Activated effector memory CD4-positive, alpha-beta T cell treated with Interleukin-2 at 50 U/mL for 16 hours (primary cell): Measurements from ENCODE around the gene TP53RK.

Experiments
- DNase-seq: peaks from one replicate; pipeline ENCODE4 v3.0.0-alpha.2; 2020

TP53RK gene

DNA sequence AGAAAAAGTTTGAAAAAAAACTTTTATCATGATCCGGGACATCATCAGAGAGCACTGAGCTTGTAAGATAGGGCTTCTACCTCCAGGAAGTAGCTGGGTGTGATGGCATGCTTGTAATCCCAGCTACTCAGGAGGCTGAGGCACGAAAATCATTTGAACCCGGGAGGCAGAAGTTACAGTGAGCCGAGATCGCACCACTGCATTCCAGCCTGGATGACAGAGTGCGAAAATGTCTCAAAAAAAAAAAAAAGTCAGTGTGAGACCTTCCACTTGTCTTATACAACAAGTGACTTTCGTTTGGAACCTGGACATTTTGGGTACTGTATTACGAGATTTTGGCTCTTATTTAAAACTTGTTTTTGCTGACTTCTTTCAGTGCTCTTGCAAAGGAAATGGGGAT is 32.1 kb downstream of the TP53RK start:
- DNase-seq, result no peak

- DNase-seq, result no peak
Observed at GRCh38 chr20:46652699-46653098, 36.5 kb downstream of the TP53RK start.

GRCh38 chr20:46651091-46651962 is 37.9 kb downstream of the TP53RK start, which contains the start of gene SLC13A3:
TSS of gene SLC13A3 (minus strand) at chr20:46651459. CDS start at chr20:46651421, 38 bp downstream.
- no peak for DNase-seq

DNA sequence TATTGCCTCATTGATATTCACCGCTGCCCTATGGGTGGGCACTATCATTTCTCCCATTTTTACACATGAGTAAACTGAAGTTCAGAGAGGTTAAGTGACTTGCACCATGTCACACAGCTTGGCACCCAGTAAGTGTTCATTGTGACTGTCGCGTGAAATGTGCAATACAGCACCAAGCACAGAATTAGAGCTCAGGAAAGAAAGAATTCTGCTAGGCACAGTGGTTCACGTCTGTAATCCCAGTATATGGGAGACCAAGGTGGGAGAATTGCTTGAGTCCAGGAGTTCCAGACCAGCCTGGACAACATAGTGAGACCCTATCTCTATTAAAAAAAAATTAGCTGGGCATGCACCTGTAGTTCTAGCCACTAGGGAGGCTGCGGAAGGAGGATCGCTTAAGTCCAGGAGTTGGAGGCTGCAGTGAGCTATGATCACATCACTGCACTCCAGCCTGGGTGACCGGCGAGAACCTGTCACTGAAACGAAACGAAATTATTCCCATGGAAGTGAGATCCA is 38.6 kb downstream of the TP53RK start:
- no peak for DNase-seq

DNA sequence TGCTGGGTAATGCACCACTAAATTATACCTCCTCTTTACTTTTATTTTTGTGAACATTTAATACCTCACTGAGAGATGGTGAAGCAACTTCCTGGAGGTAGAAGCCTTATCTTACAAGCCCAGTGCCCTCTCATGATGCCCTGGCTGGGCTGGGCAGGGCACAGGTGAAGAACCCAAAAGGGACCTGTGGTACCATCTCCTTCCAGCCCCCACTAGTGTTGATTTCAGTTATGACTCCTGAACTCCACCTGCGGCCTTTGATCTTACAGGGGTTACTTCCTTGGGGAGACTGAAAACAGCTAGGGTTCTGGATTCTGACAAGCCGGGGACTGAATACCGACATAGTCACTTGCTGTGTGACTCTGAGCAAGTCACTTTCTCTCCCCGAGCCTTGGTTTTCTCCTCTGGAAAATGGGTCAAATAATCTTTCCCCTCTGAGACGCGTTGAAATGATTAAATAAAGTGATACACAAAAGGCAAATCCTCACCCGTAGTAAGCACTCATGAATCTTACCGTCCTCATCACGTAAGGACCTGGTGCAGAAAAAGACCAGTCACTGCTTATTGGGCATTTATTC is 39.2 kb downstream of the TP53RK start:
- DNase-seq, result no peak

GRCh38 chr20:46649650-46649949 is 39.6 kb downstream of the TP53RK start:
- DNase-seq, result no peak

DNA sequence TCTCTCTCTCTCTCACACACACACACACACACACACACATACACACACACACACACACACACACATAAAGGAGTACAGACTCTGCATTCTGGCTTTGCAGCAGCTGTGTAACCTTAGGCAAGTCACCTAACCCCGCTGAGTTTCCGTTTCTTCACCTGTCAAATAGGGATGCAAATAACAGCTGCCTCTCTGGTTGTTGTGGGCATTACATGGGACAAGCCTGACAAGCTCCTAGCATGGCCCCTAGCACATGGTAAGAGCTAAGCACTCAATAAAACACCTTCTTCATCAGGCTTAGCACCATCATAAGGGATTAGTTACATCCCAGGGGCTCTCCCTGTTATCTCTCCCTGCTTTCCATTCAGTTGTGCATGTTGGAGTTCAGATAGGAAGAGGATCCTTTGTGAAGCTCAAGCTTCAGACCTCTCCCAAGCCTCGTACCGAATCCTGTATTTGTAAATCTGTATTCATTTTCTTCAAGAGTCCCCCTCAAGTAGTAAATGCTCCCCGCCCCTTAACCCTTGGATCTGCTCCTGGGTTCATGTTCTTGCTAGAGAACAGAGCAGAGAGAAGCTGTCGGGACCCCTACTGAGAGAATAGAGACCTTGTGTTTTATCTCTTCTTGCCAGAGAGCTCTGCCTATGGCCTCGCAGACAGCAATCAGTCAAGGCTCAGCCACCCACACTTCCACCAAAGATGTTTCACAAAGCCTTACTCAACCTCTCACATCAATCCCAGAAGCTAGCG is 40.2 kb downstream of the TP53RK start:
- DNase-seq, result no peak

- no peak for DNase-seq
Observed at GRCh38 chr20:46647469-46647868, 41.8 kb downstream of the TP53RK start.

GRCh38 chr20:46646659-46647380 is 42.4 kb downstream of the TP53RK start:
- DNase-seq, result no peak

GRCh38 chr20:46646122-46646521 is 43.1 kb downstream of the TP53RK start:
- no peak for DNase-seq

DNA sequence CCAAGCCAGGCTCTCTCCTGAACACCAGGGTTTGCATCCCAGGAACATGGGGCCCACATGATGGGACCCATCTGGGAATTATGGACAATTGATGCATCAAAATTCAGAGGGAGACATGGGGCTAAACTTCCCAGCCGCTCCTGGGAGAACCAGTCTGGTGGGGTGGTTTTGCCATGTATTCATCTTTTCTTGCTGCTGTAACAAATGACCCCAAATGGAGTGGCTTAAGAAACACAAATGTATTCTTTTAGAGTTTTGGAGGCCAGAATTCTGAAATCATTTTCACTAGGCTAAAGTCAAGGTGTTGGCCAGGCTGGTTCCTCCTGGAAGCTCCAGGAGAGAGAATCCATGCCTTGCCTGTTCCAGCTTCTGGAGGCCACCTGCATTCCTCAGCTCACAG is 44.5 kb downstream of the TP53RK start:
- no peak for DNase-seq

- DNase-seq, result no peak
Observed at GRCh38 chr20:46644160-46644559, 45.1 kb downstream of the TP53RK start.

DNA sequence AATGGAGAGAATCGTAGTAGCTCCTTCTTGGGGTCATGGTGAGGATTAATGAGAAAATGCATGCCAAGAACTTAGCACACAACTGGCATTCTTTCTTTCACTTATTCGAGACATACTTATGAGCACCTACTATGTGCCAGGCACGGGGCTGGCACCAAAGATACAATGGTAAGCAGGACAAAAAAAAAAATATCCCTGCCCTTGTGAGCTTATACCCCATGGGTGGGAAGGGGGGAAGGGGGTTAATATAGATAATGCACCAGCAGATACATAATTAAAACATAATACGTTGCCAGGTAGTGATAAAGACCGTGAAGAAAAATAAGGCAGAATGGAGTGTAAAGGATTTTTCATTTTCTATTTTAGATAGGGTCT is 46.3 kb downstream of the TP53RK start:
- no peak for DNase-seq

DNA sequence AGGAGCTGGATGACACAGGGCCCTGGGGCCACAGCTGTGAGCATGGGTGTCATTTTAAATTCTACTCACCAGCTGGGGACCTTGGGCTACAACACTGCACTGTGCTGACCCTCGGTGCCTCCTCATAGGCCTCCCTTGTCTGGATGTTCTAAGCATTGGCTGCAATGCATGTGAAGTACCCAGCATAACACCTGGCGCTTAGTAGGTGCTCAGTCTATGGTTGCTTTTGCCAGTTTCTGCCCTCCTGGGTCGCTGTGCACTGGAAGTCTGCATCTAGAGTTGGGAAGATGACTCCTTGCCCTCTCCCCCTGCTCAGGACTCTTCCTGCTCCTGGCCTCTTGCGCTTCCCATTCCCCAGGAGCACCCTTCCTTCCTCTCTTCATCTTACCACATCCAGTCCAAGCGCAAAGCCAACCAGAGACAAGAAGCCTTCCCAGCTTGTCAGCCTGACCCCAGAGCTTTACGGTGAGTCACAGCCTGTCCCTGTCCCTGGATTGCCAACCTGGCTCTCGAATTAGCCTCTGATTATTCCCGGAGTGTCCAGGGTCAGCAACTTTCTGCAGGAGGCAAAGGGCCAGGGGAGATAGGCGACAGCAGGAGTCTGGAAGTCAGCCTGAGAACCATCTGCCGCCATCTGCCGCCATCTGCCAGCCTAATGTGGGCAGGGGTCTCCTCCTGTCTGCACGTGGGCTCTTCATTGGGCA is 46.8 kb downstream of the TP53RK start:
- no peak for DNase-seq

- no peak for DNase-seq
Observed at GRCh38 chr20:46641424-46641823, 47.8 kb downstream of the TP53RK start.

DNA sequence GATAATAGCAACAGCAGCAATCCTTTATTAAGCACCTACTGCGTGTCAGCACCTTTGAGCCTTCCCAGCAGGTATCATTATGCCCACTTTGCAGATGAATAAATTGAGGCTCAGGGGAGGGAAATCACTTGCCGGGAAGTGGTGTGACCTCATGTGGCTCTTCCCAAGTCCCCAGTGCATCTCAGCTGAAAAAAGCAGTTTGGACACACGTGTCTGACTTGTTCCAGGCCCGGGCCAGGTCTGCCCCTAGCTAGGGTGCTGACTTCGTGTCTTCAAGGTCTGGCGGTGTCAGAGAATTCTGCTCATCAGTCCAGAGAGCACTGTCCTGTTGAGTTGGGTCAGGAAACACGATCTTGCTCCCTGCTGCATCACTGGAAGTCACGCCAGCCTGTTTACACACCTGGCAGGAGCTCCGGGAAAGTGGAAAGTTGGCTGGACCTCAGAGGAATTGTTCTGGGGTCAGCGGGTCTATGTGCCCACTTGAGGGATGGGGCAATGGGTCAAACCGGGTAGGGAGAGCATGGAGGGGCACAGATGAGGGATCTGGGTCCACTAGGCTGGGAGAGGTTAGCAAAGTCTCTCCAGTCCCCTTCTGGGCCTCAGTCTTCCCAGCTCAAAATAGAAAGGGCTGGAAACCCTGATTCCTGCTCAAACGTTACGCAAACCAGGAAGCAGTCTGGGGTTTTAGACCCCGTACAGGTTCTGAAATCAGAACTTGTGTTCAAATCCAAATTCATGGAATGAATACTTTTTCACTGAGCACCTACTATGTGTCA is 48.5 kb downstream of the TP53RK start:
- no peak for DNase-seq

- DNase-seq, result no peak
Observed at GRCh38 chr20:46640044-46640443, 49.2 kb downstream of the TP53RK start.

- no peak for DNase-seq
Observed at GRCh38 chr20:46639587-46639986, 49.7 kb downstream of the TP53RK start.

DNA sequence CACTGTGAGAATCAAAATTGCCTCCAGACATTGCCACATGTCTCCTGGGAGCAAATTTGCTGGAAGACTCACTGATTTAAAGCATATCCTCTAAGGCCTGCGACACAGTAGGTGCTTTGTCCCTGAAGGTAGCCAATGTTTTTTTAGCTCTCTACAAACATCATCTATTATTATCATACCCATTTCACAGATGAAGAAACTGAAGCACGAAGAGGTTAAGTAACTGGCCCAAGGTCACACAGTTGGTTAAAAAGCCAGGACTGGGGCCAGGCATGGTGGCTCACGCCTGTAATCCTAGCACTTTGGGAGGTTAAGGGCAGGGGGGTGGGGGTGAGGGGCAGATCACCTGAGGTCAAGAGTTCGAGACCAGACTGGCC is 50.4 kb downstream of the TP53RK start:
- DNase-seq, result no peak

GRCh38 chr20:46638134-46638897 is 50.9 kb downstream of the TP53RK start:
- no peak for DNase-seq
